ENCODE measurements around the gene CD48.
"Not testable (repeated sequence)": the region's sequence is repeated elsewhere in the genome, so short reads cannot be mapped to it uniquely, and the experiment has no call there.

Gene CD48

DNA sequence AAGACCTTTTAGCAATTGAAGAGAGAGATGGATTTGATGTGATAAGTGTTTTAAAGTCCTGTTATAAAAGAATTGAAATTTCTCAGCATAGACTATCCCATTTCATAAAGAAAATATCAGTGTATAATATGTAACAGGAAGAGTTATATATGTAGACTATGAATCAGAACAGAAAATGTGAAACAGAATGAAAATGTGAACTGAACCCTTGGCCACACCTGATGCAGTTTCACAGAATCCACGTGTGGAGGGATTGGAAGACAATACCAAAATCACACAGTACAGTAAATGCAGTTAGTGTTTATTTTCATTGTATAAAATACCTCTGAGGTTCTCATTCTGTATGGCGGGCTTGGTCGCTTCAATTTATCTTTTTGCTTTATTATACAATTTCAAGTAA, 54.9 kb downstream of the CD48 start:
- H2BK15ac ChIP-seq (replicated peaks; ENCODE audit: low read depth), result no peak overlapping the region
- no peak overlapping the region for H3K4me2 ChIP-seq (ENCODE audit: low read length)
- no peaks in the 10 kb centered on the region for H3K27me3 ChIP-seq (ENCODE audit: insufficient read depth, low read length, poor library complexity)
- no peak overlapping the region for H4K8ac ChIP-seq (ENCODE audit: low read depth, low read length)
- no peak for DNase-seq
- H3K4me3 ChIP-seq (ENCODE audit: low read length), result no peak overlapping the region
- H3K79me2 ChIP-seq (ENCODE audit: control insufficient read depth, insufficient read depth, low read length), result no peaks in the 10 kb centered on the region
- no peak overlapping the region for H4K5ac ChIP-seq (ENCODE audit: low read length)
- no peak overlapping the region for H3K56ac ChIP-seq (ENCODE audit: low read length)
- no peaks in the 10 kb centered on the region for H3K36me3 ChIP-seq (ENCODE audit: control insufficient read depth, insufficient read depth, low read length)
- H3K79me1 ChIP-seq (ENCODE audit: low read length), result no peaks in the 10 kb centered on the region
- no peak overlapping the region for H3K23ac ChIP-seq (ENCODE audit: low read length)
- peak overlapping the region; percentile 49 for H2BK120ac ChIP-seq (ENCODE audit: low read depth, low read length)
- H3K27ac ChIP-seq (ENCODE audit: low read depth, low read length), result no peak overlapping the region
- H2AK5ac ChIP-seq (ENCODE audit: low read length), result no peak overlapping the region
- WGBS (ENCODE audit: extremely low coverage, insufficient coverage, low lambda C conversion rate), result no CpG with 5 or more reads among the region's 3 CpGs
- H3K4ac ChIP-seq (ENCODE audit: low read depth, low read length), result peak overlapping the region; percentile 59
- peaks cover 17% of the 10 kb centered on the region for H3K4me1 ChIP-seq (ENCODE audit: control insufficient read depth, low read depth, low read length)
- H2BK5ac ChIP-seq (ENCODE audit: low read length), result no peak overlapping the region
- no peak overlapping the region for H3K9ac ChIP-seq (ENCODE audit: low read length)
- peak overlapping the region; percentile 64 for H3K18ac ChIP-seq (ENCODE audit: low read length)

DNA sequence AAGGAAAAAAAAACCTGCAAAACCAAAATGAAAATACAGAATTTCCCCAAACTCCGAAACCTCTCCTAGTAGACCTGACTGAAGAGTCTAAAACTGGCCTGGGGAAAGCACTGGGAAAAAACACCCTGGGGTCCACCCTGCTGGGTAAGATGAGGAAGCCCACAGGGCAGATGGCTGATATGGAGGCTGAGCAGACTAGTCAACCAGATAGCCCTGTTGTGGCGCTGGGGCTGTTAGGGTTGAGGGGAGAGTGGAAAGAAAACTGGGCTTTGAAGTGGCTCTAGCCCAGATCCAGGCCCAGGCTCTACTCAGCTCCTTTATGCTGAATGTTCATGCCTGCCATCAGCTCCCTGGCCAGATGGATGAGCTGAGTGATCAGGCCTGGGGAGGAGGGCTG, 58.0 kb downstream of the CD48 start:
- Histone ChIP-seq H3K4me3 (ENCODE audit: low read length) (no peak overlapping the region), H2BK120ac (ENCODE audit: low read depth, low read length) (peak overlapping the region; percentile 100), H3K9ac (ENCODE audit: low read length) (peak overlapping the region; percentile 64), H4K8ac (ENCODE audit: low read depth, low read length) (no peak overlapping the region), H2AK5ac (ENCODE audit: low read length) (peak overlapping the region; percentile 100), H3K79me2 (ENCODE audit: control insufficient read depth, insufficient read depth, low read length) (no peaks in the 10 kb centered on the region), H3K79me1 (ENCODE audit: low read length) (no peaks in the 10 kb centered on the region), H3K18ac (ENCODE audit: low read length) (peak overlapping the region; percentile 94), H3K4me2 (ENCODE audit: low read length) (no peak overlapping the region), H4K5ac (ENCODE audit: low read length) (peak overlapping the region; percentile 2), H3K23ac (ENCODE audit: low read length) (no peak overlapping the region), H3K36me3 (ENCODE audit: control insufficient read depth, insufficient read depth, low read length) (no peaks in the 10 kb centered on the region), H2BK15ac (replicated peaks; ENCODE audit: low read depth) (peak overlapping the region; percentile 7), H3K27me3 (ENCODE audit: insufficient read depth, low read length, poor library complexity) (no peaks in the 10 kb centered on the region), H3K4me1 (ENCODE audit: control insufficient read depth, low read depth, low read length) (peaks cover 20% of the 10 kb centered on the region), H2BK5ac (ENCODE audit: low read length) (peak overlapping the region; percentile 100), H3K56ac (ENCODE audit: low read length) (peak overlapping the region; percentile 93), H3K4ac (ENCODE audit: low read depth, low read length) (peak overlapping the region; percentile 88), H3K27ac (ENCODE audit: low read depth, low read length) (peak overlapping the region; percentile 99)
- peak; percentile 52 for DNase-seq
- WGBS (ENCODE audit: extremely low coverage, insufficient coverage, low lambda C conversion rate), result no CpG with 5 or more reads among the region's 2 CpGs

DNA sequence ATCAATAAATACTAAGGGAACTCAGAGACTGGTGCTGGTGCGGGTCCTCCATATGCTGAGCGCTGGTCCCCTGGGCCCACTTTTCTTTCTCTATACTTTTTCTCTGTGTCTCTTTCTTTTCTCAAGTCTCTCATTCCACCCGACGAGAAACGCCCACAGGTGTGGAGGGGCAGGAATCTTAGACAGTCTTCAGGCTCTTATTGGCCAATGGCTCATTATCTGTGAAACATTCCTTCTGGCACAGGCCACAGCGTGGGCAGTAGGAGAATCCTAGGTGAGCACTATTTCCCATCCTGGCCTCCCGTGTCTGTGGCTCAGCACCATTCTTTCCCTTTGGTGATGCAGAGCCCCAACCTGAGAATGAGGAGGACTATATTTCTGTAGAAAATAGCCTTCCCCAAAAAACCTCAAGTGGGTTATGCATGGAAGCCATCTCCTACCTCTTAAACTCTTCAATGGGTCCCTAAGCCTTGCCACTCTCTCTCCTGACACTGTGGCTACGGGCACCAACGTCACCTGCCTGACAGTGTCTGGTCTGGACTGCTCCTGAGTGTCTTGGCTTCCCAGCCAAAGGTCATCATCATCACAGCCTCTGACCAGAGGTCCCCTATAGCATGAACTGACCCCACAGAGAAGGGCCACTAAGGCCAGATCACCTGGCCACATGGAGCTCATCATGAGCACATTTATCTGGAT, 58.5 kb downstream of the CD48 start:
- Histone ChIP-seq H3K23ac (ENCODE audit: low read length) (peak overlapping the region; percentile 25), H3K4me1 (ENCODE audit: control insufficient read depth, low read depth, low read length) (peaks cover 19% of the 10 kb centered on the region), H3K79me2 (ENCODE audit: control insufficient read depth, insufficient read depth, low read length) (no peaks in the 10 kb centered on the region), H3K27ac (ENCODE audit: low read depth, low read length) (peak overlapping the region; percentile 99), H3K18ac (ENCODE audit: low read length) (peak overlapping the region; percentile 94), H3K36me3 (ENCODE audit: control insufficient read depth, insufficient read depth, low read length) (no peaks in the 10 kb centered on the region), H3K27me3 (ENCODE audit: insufficient read depth, low read length, poor library complexity) (no peaks in the 10 kb centered on the region), H2BK15ac (replicated peaks; ENCODE audit: low read depth) (peak overlapping the region; percentile 7), H3K4ac (ENCODE audit: low read depth, low read length) (peak overlapping the region; percentile 88), H4K8ac (ENCODE audit: low read depth, low read length) (peak overlapping the region; percentile 97), H3K9ac (ENCODE audit: low read length) (peak overlapping the region; percentile 64), H3K79me1 (ENCODE audit: low read length) (no peaks in the 10 kb centered on the region), H3K4me3 (ENCODE audit: low read length) (no peak overlapping the region), H2AK5ac (ENCODE audit: low read length) (peak overlapping the region; percentile 99), H3K4me2 (ENCODE audit: low read length) (no peak overlapping the region), H2BK120ac (ENCODE audit: low read depth, low read length) (peak overlapping the region; percentile 100), H4K5ac (ENCODE audit: low read length) (peak overlapping the region; percentile 2), H3K56ac (ENCODE audit: low read length) (peak overlapping the region; percentile 93), H2BK5ac (ENCODE audit: low read length) (peak overlapping the region; percentile 100)
- DNase-seq, result peak; percentile 77
- WGBS (ENCODE audit: extremely low coverage, insufficient coverage, low lambda C conversion rate), result no CpG with 5 or more reads among the region's 9 CpGs

DNA sequence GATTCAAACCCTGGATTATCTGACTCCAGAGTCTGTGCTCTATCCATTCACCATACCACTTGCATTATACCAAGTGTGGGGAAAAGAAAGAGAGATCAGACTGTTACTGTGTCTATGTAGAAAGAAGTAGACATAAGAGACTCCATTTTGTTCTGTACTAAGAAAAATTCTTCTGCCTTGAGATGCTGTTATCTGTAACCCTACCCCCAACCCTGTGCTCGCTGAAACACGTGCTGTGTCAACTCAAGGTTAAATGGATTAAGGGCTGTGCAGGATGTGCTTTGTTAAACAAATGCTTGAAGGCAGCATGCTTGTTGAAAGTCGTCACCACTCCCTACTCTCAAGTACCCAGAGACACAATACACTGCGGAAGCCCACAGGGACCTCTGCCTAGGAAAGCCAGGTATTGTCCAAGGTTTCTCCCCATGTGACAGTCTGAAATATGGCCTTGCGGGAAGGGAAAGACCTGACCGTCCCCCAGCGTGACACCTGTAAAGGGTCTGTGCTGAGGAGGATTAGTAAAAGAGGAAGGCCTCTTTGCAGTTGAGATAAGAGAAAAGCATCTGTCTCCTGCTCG, 59.5 kb downstream of the CD48 start:
- H3K4me2 ChIP-seq (ENCODE audit: low read length); H3K4me3 ChIP-seq (ENCODE audit: low read length); H2AK5ac ChIP-seq (ENCODE audit: low read length); H2BK15ac ChIP-seq (replicated peaks; ENCODE audit: low read depth); H3K79me2 ChIP-seq (ENCODE audit: control insufficient read depth, insufficient read depth, low read length); H3K27me3 ChIP-seq (ENCODE audit: insufficient read depth, low read length, poor library complexity); H3K79me1 ChIP-seq (ENCODE audit: low read length); H3K36me3 ChIP-seq (ENCODE audit: control insufficient read depth, insufficient read depth, low read length); H3K23ac ChIP-seq (ENCODE audit: low read length): not testable (repeated sequence)
- peak overlapping the region; percentile 100 for H2BK5ac ChIP-seq (ENCODE audit: low read length)
- DNase-seq, result peak; percentile 99
- H3K56ac ChIP-seq (ENCODE audit: low read length), result peak overlapping the region; percentile 85
- peak overlapping the region; percentile 48 for H3K9ac ChIP-seq (ENCODE audit: low read length)
- peak overlapping the region; percentile 99 for H3K27ac ChIP-seq (ENCODE audit: low read depth, low read length)
- H3K4me1 ChIP-seq (ENCODE audit: control insufficient read depth, low read depth, low read length), result peaks cover 14% of the 10 kb centered on the region
- H3K4ac ChIP-seq (ENCODE audit: low read depth, low read length), result peak overlapping the region; percentile 99
- H4K5ac ChIP-seq (ENCODE audit: low read length), result peak overlapping the region; percentile 85
- peak overlapping the region; percentile 98 for H3K18ac ChIP-seq (ENCODE audit: low read length)
- H2BK120ac ChIP-seq (ENCODE audit: low read depth, low read length), result peak overlapping the region; percentile 100
- H4K8ac ChIP-seq (ENCODE audit: low read depth, low read length), result peak overlapping the region; percentile 65
- WGBS (ENCODE audit: extremely low coverage, insufficient coverage, low lambda C conversion rate), result no CpG with 5 or more reads among the region's 8 CpGs

DNA sequence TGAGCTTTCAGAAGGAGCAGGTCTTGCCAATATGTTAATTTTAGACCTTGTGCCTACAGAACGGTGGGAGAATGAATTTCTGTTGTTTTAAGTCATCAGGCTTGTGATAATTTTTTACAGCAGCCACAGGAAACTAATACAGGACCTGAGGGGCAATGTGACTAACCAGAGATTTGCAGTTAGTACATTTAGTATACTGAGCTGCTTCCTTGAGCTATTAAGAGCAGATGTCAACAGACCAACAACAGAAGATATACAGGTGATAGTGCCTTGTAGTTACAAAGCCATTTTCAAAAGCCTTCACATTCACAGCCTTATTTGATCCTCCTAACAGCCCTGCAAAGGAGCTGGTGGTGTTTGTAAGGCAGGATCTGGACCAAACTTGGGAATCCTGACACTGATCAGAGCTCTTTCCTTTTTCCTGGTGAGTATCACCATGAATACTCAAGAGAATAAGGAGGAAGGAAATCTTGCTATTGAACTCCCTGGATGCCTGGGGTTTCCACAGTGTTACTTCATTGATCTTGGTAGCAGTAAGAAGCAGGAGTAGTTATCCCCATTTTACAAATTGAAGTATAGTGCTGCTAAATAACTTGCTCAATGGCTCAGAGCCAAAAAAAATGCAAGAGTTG, 60.1 kb downstream of the CD48 start:
- Histone ChIP-seq H3K56ac (ENCODE audit: low read length) (peak overlapping the region; percentile 85), H3K23ac (ENCODE audit: low read length) (no peak overlapping the region), H3K4me1 (ENCODE audit: control insufficient read depth, low read depth, low read length) (peaks cover 14% of the 10 kb centered on the region), H3K18ac (ENCODE audit: low read length) (peak overlapping the region; percentile 98), H3K36me3 (ENCODE audit: control insufficient read depth, insufficient read depth, low read length) (no peaks in the 10 kb centered on the region), H3K9ac (ENCODE audit: low read length) (peak overlapping the region; percentile 48), H3K79me1 (ENCODE audit: low read length) (no peaks in the 10 kb centered on the region), H4K8ac (ENCODE audit: low read depth, low read length) (peak overlapping the region; percentile 65), H3K79me2 (ENCODE audit: control insufficient read depth, insufficient read depth, low read length) (no peaks in the 10 kb centered on the region), H3K27ac (ENCODE audit: low read depth, low read length) (peak overlapping the region; percentile 87), H2AK5ac (ENCODE audit: low read length) (peak overlapping the region; percentile 28), H2BK5ac (ENCODE audit: low read length) (peak overlapping the region; percentile 100), H3K4me3 (ENCODE audit: low read length) (no peak overlapping the region), H3K4ac (ENCODE audit: low read depth, low read length) (peak overlapping the region; percentile 99), H3K4me2 (ENCODE audit: low read length) (no peak overlapping the region), H3K27me3 (ENCODE audit: insufficient read depth, low read length, poor library complexity) (no peaks in the 10 kb centered on the region), H2BK15ac (replicated peaks; ENCODE audit: low read depth) (peak overlapping the region; percentile 3), H2BK120ac (ENCODE audit: low read depth, low read length) (peak overlapping the region; percentile 100), H4K5ac (ENCODE audit: low read length) (peak overlapping the region; percentile 85)
- DNase-seq, result peak; percentile 34
- no CpG with 5 or more reads among the region's 1 CpG for WGBS (ENCODE audit: extremely low coverage, insufficient coverage, low lambda C conversion rate)
